ENCODE measurements around the gene ATAD3C.
"Not testable (repeated sequence)": the region's sequence is repeated elsewhere in the genome, so short reads cannot be mapped to it uniquely, and the experiment has no call there.

The ATAD3C gene

GRCh38 chr1:1508775-1509464, 59.4 kb downstream of the ATAD3C start:
- not testable (repeated sequence) for DNase-seq

- not testable (repeated sequence) for DNase-seq
These were observed 60.0 kb downstream of the ATAD3C start for GRCh38 chr1:1509465-1509850.

DNA sequence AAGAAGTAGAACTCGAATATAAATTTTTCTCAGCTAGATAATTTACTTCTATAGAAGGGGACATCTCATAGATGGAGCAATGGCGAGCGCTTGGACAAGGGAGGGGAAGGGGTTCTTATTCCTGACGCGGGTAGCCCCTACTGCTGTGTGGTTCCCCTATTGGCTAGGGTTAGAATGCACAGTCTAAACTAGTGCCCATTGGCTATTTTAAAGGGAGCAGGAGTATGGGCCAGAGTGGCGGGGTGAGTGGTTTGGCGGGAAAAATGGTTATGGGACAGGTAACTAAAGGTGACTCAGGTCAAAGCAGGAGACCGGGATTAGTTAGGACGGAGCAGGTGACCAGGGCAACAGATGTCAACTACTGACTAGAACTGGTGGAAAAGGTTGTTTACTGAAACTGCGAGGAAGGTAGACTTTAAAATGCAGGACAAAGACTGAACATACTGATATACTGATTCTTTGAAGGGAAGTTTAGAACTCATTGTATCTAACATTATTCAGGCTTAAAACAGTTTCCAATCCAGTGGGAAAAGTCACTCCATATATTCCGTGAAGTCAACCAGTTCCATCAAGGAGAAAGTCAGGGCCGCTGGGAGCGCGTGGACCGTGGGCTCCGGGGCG, 61.5 kb downstream of the ATAD3C start:
- DNase-seq: peak in 1 of 2 donors; percentile 33

GRCh38 chr1:1511533-1512285, 62.2 kb downstream of the ATAD3C start, which contains the start of gene ATAD3A:
Gene ATAD3A (plus strand): TSS chr1:1512162. CDS start chr1:1512269, 107 bp downstream.
- peak; percentile 99 for DNase-seq

DNA sequence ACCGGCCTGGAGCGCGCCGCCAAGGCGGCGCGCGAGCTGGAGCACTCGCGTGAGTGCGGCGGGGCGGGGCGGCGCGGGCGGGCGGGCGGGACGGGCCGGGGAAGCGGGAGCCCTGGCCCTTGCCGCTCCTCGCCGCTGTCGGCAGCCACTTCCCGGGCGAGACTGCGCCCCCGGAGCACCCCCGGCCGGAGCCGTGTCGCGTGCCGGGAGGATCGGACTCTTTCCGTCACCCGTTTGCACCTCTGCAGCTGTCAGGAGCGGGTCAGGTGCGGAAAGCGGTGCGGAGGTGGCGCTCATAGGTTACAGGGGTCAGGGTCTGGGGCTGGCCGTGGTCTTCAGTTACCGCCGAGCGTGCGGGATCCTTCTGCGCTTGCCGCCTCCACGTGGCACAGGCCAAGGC, 62.9 kb downstream of the ATAD3C start:
- not testable (repeated sequence) for DNase-seq

DNA sequence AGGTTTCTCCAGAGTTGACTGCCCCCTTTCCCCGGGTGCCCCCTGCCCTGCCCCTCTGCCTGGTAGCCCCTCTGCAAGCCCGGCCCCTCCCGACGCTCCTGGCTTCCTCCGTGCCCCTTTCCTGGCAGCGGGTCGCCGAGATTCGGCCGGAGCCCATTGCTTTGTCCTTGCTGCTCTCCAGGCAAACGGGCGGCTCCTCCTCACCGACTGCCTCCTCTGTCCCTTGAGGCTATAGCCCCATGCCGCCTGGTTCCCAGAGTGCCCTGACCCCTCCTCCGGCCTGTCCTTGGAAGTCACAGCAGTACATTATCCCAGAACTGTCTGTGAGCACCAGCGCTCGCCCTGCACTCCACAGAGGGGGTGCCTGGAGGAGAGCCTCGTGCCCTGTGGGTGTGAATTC, 64.2 kb downstream of the ATAD3C start:
- DNase-seq: not testable (repeated sequence)

- not testable (repeated sequence) for DNase-seq
These were observed 64.9 kb downstream of the ATAD3C start for GRCh38 chr1:1514376-1514775.

- not testable (repeated sequence) for DNase-seq
These were observed 67.4 kb downstream of the ATAD3C start for GRCh38 chr1:1516923-1517322.

DNA sequence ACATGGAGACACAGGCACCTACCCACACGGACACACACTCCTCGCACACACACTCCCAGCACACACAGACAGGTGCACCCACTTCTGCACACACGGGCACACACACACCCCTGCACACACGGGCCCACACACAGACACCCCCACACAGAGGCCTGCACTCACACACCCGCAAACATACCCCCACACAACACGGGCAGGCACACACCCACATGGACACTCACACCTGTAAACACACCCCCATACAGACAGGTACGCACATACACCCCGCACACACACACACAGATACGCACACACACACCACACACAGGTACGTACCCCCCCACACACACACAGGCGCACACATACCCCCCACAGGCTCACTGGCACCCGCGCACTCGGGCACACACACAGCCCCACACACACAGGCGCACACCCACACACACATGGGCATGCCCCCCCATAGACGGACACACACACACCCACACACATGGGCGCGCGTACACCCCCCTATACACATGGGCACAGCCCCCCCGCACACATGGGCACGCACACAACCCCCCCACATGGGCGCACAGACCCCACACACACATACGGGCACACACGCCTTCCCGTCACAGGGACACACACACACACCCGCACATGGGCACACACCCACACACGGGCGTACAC, 68.6 kb downstream of the ATAD3C start:
- DNase-seq: no peak

DNA sequence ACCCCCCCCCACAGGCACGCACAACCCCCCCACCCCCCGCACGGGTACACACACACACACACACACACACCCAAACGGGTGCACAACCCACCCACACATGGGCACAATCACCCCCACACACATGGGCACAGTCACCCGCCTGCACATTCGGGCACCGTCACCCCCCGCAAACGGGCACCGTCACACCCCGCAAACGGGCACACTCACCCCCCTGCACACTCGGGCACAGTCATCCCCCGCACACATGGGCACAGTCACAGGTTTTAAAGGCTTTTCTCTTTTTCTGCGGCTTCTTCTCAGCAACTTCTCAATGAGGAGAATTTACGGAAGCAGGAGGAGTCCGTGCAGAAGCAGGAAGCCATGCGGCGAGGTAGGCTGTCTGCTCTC, 69.1 kb downstream of the ATAD3C start:
- not testable (repeated sequence) for DNase-seq

All from inflammatory macrophage (primary cell).